Liver (tissue), 9 donors: ENCODE data around the gene IL20. TPM values are rescaled to one million over a fixed set of nuclear protein-coding genes. Genes with fewer than 3 reads are reported as not detected.

Source experiments
- DNase-seq: peaks from one replicate; pipeline ENCODE4 v3.0.0-alpha.2; 2017; ENCODE audit warnings: low spot score
- H3K27ac ChIP-seq, 2 donors: one replicate each; pipeline ENCODE4 v1.7.0; 2013; ENCODE audit warnings: inconsistent platforms in 2 of 2, low read length in 2 of 2, control low read depth in 1 of 2, low read depth in 1 of 2, mild to moderate bottlenecking in 1 of 2
- H3K27me3 ChIP-seq, 4 donors: one replicate each; pipeline versions ENCODE4 v1.6.1 to v1.7.0; 2013; ENCODE audit warnings: low read length in 3 of 4, inconsistent platforms in 1 of 4, mild to moderate bottlenecking in 1 of 4, moderate library complexity in 1 of 4; ENCODE audit not compliant: control insufficient read depth in 4 of 4, insufficient read depth in 4 of 4
- H3K36me3 ChIP-seq, 4 donors: one replicate each; pipeline versions ENCODE4 v1.6.1 to v1.7.0; 2013; ENCODE audit warnings: low read length in 3 of 4, mild to moderate bottlenecking in 3 of 4, low read depth in 1 of 4, moderate library complexity in 1 of 4; ENCODE audit not compliant: control insufficient read depth in 4 of 4, insufficient read depth in 3 of 4
- H3K4me1 ChIP-seq, 4 donors: one replicate each; pipeline versions ENCODE4 v1.6.1 to v1.7.0; 2013; ENCODE audit warnings: low read length in 3 of 4, mild to moderate bottlenecking in 3 of 4, moderate library complexity in 1 of 4; ENCODE audit not compliant: control insufficient read depth in 4 of 4, insufficient read depth in 4 of 4
- H3K4me3 ChIP-seq, 3 donors: one replicate each; pipeline versions ENCODE4 v1.6.1 to v1.7.0; 2013; ENCODE audit warnings: low read length in 3 of 3, control low read depth in 1 of 3, low read depth in 1 of 3, mild to moderate bottlenecking in 1 of 3
- H3K9ac ChIP-seq, 2 donors: one replicate each; pipeline ENCODE4 v1.7.0; 2013; ENCODE audit warnings: low read length in 2 of 2, mild to moderate bottlenecking in 2 of 2, moderate library complexity in 2 of 2, control low read depth in 1 of 2, low read depth in 1 of 2
- H3K9me3 ChIP-seq, 4 donors: one replicate each; pipeline versions ENCODE4 v1.6.1 to v1.7.0; 2013; ENCODE audit warnings: low read length in 3 of 4; ENCODE audit not compliant: control insufficient read depth in 4 of 4
- FOXA1 ChIP-seq: IDR thresholded peaks from 2 replicates; pipeline ENCODE4 v1.6.1; 2016; ENCODE audit warnings: antibody characterized with exemption
- FOXA2 ChIP-seq: IDR thresholded peaks from 2 replicates; pipeline ENCODE4 v1.6.1; 2016; ENCODE audit warnings: antibody characterized with exemption
- GABPA ChIP-seq, 2 donors: IDR thresholded peaks in 1 of 2; conservative IDR thresholded peaks in 1 of 2; 2 replicates each; pipeline ENCODE4 v1.6.1; 2016; ENCODE audit warnings: antibody characterized with exemption in 2 of 2, mild to moderate bottlenecking in 1 of 2, moderate library complexity in 1 of 2
- HNF4A ChIP-seq, 2 donors: conservative IDR thresholded peaks; 2 replicates each; pipeline ENCODE4 v1.6.1; 2016; ENCODE audit warnings: antibody characterized with exemption in 2 of 2, mild to moderate bottlenecking in 2 of 2
- HNF4G ChIP-seq: IDR thresholded peaks from 2 replicates; pipeline ENCODE4 v1.6.1; 2016; ENCODE audit warnings: antibody characterized with exemption
- JUND ChIP-seq, 2 donors: IDR thresholded peaks; 2 replicates each; pipeline ENCODE4 v1.6.1; 2016; ENCODE audit warnings: antibody characterized with exemption in 2 of 2
- RAD21 ChIP-seq, 2 donors: IDR thresholded peaks; 2 replicates each; pipeline ENCODE4 v1.6.1; 2016; ENCODE audit warnings: antibody characterized with exemption in 2 of 2, mild to moderate bottlenecking in 2 of 2
- RXRA ChIP-seq, 2 donors: IDR thresholded peaks; 2 replicates each; pipeline ENCODE4 v1.6.1; 2017 to 2018; ENCODE audit warnings: antibody characterized with exemption in 2 of 2, mild to moderate bottlenecking in 1 of 2
- SP1 ChIP-seq: IDR thresholded peaks from 2 replicates; pipeline ENCODE4 v1.6.1; 2018; ENCODE audit warnings: antibody characterized with exemption, mild to moderate bottlenecking
- TAF1 ChIP-seq: conservative IDR thresholded peaks from 2 replicates; pipeline ENCODE4 v1.6.1; 2016; ENCODE audit warnings: antibody characterized with exemption, mild to moderate bottlenecking
- YY1 ChIP-seq: IDR thresholded peaks from 2 replicates; pipeline ENCODE4 v1.6.1; 2016; ENCODE audit warnings: antibody characterized with exemption, mild to moderate bottlenecking
- WGBS: extraction: QIAGEN DNeasy Blood & Tissue Kit; methylation state at CpG from one replicate; pipeline ENCODE4 v1.1.7; 2013; 5-methylcytosine and 5-hydroxymethylcytosine counted together
- polyA plus RNA-seq, 2 donors: library from polyadenylated mRNA; stranded (reverse) in 1 of 2; unstranded in 1 of 2; fragments of 200-250 nt in 1 of 2; fragments of >200 nt in 1 of 2; fragmentation: Nextera tagmentation in 1 of 2; extraction: Ambion mirVana in 1 of 2; gene quantifications; one replicate each; pipeline versions ENCODE4 v1.2.1 to v1.2.3, GENCODE V29; 2013 to 2015
- total RNA-seq, 2 donors: library from RNA; depleted of rRNA; stranded (reverse); fragments of >200 nt; gene quantifications; one replicate each; pipeline ENCODE4 v1.2.3, GENCODE V29; 2014
- TF ChIP-seq, protein P1 (sequence below): fragments of 150-350 bp; IDR thresholded peaks from 2 replicates; pipeline ENCODE4 v1.5.1; 2017; ENCODE audit warnings: improper control_type of control experiment, low read depth, low read length; ENCODE audit not compliant: missing input control
- TF ChIP-seq, protein P2 (sequence below): IDR thresholded peaks from 2 replicates; pipeline ENCODE4 v1.6.1; 2016; ENCODE audit warnings: antibody characterized with exemption
- TF ChIP-seq, protein P3 (sequence below): IDR thresholded peaks from 2 replicates; pipeline ENCODE4 v1.6.1; 2016; ENCODE audit warnings: antibody characterized with exemption
- TF ChIP-seq, protein P4 (sequence below): IDR thresholded peaks from 2 replicates; pipeline ENCODE4 v1.6.1; 2016; ENCODE audit warnings: antibody characterized with exemption, mild to moderate bottlenecking
- donor health status: healthy.
- donor health status: healthy.
- donor health status: healthy.
- donor health status: healthy.
- donor health status: healthy.

The IL20 gene
- total and polyA plus RNA-seq, 4 donors: 0.17 TPM; not detected in 3

DNA sequence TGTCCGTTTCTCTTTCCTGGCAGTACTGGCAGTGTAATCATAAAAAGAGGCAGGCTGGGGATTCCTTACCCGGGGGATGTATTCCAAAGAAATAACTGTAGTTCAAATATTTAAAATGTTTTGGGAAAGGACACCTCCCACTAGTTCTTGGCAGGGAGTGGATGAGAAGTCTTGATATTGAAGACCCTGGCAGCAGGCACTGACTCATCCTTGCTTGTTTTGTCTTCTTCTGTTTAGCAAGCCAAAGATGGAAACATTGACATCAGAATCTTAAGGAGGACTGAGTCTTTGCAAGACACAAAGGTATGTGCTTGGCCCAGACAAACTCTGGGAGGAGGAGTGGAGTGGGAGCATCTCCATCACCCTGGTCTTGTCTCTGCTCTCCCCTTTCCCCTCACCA is 639 bp downstream of the IL20 start (continued):
- TF ChIP-seq, protein P1, sequence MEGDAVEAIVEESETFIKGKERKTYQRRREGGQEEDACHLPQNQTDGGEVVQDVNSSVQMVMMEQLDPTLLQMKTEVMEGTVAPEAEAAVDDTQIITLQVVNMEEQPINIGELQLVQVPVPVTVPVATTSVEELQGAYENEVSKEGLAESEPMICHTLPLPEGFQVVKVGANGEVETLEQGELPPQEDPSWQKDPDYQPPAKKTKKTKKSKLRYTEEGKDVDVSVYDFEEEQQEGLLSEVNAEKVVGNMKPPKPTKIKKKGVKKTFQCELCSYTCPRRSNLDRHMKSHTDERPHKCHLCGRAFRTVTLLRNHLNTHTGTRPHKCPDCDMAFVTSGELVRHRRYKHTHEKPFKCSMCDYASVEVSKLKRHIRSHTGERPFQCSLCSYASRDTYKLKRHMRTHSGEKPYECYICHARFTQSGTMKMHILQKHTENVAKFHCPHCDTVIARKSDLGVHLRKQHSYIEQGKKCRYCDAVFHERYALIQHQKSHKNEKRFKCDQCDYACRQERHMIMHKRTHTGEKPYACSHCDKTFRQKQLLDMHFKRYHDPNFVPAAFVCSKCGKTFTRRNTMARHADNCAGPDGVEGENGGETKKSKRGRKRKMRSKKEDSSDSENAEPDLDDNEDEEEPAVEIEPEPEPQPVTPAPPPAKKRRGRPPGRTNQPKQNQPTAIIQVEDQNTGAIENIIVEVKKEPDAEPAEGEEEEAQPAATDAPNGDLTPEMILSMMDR: no peak
- TF ChIP-seq RAD21 (IDR thresholded peaks at IDR 0.05) (no peak), GABPA (IDR thresholded peaks at IDR 0.05 in 1 of 2, conservative IDR thresholded peaks at IDR 0.05 in 1 of 2) (no peak)

DNA sequence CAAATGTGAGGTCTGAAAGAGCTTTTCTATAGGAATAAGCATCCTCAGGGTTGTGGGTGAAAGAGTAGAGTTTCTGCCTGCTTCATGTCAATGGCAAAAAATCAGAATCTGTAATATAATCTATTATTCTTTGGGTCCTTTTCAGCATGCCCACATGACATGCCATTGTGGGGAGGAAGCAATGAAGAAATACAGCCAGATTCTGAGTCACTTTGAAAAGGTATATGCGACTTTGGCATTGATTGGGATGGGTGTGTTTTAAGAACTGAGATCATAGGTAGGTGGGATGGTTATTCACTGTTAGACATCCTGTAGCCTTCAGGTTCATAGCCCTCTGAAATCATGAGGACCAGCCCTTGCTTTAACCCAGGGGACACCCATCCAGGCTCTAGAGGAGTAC is 1.8 kb downstream of the IL20 start:
- Histone ChIP-seq H3K36me3 (no peaks in the 10 kb centered on the region), H3K9ac (no peak overlapping the region), H3K27ac (no peak overlapping the region), H3K9me3 (no peaks in the 10 kb centered on the region), H3K4me3 (no peak overlapping the region), H3K27me3 (no peaks in the 10 kb centered on the region), H3K4me1 (peaks cover 0 to 8% (median 3%) of the 10 kb centered on the region in 4 donors)
- no peak for TF ChIP-seq FOXA2
- TF ChIP-seq GABPA (IDR thresholded peaks at IDR 0.05 in 1 of 2, conservative IDR thresholded peaks at IDR 0.05 in 1 of 2): no peak
- no peak for TF ChIP-seq JUND (IDR thresholded peaks at IDR 0.05)
- TF ChIP-seq, protein P1: no peak
- TF ChIP-seq, protein P2, sequence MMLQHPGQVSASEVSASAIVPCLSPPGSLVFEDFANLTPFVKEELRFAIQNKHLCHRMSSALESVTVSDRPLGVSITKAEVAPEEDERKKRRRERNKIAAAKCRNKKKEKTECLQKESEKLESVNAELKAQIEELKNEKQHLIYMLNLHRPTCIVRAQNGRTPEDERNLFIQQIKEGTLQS: no peak
- no peak for TF ChIP-seq HNF4A (conservative IDR thresholded peaks at IDR 0.05)
- TF ChIP-seq HNF4G: no peak
- TF ChIP-seq YY1: no peak
- TF ChIP-seq, protein P3, sequence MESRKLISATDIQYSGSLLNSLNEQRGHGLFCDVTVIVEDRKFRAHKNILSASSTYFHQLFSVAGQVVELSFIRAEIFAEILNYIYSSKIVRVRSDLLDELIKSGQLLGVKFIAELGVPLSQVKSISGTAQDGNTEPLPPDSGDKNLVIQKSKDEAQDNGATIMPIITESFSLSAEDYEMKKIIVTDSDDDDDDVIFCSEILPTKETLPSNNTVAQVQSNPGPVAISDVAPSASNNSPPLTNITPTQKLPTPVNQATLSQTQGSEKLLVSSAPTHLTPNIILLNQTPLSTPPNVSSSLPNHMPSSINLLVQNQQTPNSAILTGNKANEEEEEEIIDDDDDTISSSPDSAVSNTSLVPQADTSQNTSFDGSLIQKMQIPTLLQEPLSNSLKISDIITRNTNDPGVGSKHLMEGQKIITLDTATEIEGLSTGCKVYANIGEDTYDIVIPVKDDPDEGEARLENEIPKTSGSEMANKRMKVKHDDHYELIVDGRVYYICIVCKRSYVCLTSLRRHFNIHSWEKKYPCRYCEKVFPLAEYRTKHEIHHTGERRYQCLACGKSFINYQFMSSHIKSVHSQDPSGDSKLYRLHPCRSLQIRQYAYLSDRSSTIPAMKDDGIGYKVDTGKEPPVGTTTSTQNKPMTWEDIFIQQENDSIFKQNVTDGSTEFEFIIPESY: no peak
- TF ChIP-seq SP1: no peak
- no peak for DNase-seq
- 93% methylated on average over 1 of the region's 1 CpG for WGBS

DNA sequence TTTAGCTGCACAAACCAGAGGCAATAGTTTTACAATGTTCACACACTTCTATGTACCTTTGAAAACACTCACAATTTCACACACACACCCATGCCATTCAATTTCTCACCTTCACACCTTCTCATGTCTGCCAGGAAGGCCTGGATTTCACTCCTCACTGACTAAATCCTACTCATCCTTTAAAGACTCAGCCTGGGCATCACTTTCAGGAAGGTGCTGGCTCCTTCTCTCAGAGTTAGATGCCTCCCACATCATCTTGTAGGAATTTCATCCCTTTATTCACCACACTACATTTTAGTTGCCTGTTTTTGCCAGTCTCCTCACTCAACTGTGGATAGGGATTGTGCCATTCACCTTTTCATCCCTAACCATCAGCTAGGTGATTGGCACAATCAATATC is 2.3 kb downstream of the IL20 start:
- Histone ChIP-seq H3K36me3 (no peaks in the 10 kb centered on the region), H3K4me3 (no peak overlapping the region), H3K27me3 (no peaks in the 10 kb centered on the region), H3K9me3 (no peaks in the 10 kb centered on the region), H3K9ac (no peak overlapping the region), H3K27ac (no peak overlapping the region), H3K4me1 (peaks cover 0 to 8% (median 3%) of the 10 kb centered on the region in 4 donors)
- no peak for DNase-seq
- TF ChIP-seq HNF4G (no peak), SP1 (no peak), RXRA (IDR thresholded peaks at IDR 0.05) (no peak), RAD21 (IDR thresholded peaks at IDR 0.05) (no peak), JUND (IDR thresholded peaks at IDR 0.05) (no peak), HNF4A (conservative IDR thresholded peaks at IDR 0.05) (no peak), TAF1 (no peak), FOXA1 (no peak)
- TF ChIP-seq, protein P4, sequence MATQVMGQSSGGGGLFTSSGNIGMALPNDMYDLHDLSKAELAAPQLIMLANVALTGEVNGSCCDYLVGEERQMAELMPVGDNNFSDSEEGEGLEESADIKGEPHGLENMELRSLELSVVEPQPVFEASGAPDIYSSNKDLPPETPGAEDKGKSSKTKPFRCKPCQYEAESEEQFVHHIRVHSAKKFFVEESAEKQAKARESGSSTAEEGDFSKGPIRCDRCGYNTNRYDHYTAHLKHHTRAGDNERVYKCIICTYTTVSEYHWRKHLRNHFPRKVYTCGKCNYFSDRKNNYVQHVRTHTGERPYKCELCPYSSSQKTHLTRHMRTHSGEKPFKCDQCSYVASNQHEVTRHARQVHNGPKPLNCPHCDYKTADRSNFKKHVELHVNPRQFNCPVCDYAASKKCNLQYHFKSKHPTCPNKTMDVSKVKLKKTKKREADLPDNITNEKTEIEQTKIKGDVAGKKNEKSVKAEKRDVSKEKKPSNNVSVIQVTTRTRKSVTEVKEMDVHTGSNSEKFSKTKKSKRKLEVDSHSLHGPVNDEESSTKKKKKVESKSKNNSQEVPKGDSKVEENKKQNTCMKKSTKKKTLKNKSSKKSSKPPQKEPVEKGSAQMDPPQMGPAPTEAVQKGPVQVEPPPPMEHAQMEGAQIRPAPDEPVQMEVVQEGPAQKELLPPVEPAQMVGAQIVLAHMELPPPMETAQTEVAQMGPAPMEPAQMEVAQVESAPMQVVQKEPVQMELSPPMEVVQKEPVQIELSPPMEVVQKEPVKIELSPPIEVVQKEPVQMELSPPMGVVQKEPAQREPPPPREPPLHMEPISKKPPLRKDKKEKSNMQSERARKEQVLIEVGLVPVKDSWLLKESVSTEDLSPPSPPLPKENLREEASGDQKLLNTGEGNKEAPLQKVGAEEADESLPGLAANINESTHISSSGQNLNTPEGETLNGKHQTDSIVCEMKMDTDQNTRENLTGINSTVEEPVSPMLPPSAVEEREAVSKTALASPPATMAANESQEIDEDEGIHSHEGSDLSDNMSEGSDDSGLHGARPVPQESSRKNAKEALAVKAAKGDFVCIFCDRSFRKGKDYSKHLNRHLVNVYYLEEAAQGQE: no peak
- TF ChIP-seq, protein P3: no peak
